IMR-90 (cell line): ENCODE measurements around the gene NHEJ1. TPM values are rescaled to one million over a fixed set of nuclear protein-coding genes. Genes with fewer than 3 reads are reported as not detected.

ENCODE experiments used
- ATAC-seq: fragments of 200-7000 bp; cut with Tn5 transposase; 2 replicates; pipeline ENCODE4 v1.9.1; 2020; ENCODE audit warnings: low read depth, mild to moderate bottlenecking, moderate library complexity
- BruUV-seq: library from RNA; stranded (reverse); fragments of 400-500 nt; replicated peaks from 2 replicates; lab custom pipeline; 2021; lab: Mats Ljungman, UMichigan
- CTCF ChIA-PET: fragments of 300-600 bp; formaldehyde crosslinking; extraction: SDS; loops from one replicate; lab custom pipeline; 2021; ENCODE audit warnings: antibody characterized with exemption; lab: Yijun Ruan, JAX
- POLR2A ChIA-PET: fragments of 300-600 bp; sonication (Branson Sonifier 250); formaldehyde crosslinking; loops from one replicate; lab custom pipeline; 2022; ENCODE audit warnings: antibody characterized with exemption; ENCODE audit not compliant: unreplicated experiment; lab: Charles Lee
- DNase-seq: peaks from one replicate; pipeline ENCODE4 v3.0.0; 2013
- H2AFZ ChIP-seq: replicated peaks from 2 replicates; pipeline ENCODE3; 2013; ENCODE audit warnings: low read length, mild to moderate bottlenecking; ENCODE audit not compliant: poor library complexity
- H2AK5ac ChIP-seq: 2 replicates; pipeline ENCODE4 v1.6.1; 2013; ENCODE audit warnings: low read depth, low read length, inconsistent platforms
- H2AK9ac ChIP-seq: replicated peaks from 2 replicates; pipeline ENCODE3; 2013; ENCODE audit warnings: mild to moderate bottlenecking, low read depth, low read length, moderate library complexity; ENCODE audit not compliant: poor library complexity
- H2BK120ac ChIP-seq: 2 replicates; pipeline ENCODE4 v1.6.1; 2013; ENCODE audit warnings: low read depth, low read length, inconsistent platforms
- H2BK15ac ChIP-seq: 3 replicates; pipeline ENCODE4 v1.6.1; 2013; ENCODE audit warnings: low read depth, low read length, inconsistent platforms
- H2BK20ac ChIP-seq: 2 replicates; pipeline ENCODE4 v1.6.1; 2013; ENCODE audit warnings: low read depth, mild to moderate bottlenecking, inconsistent platforms, low read length, moderate library complexity
- H2BK5ac ChIP-seq: 2 replicates; pipeline ENCODE4 v1.6.1; 2013; ENCODE audit warnings: mild to moderate bottlenecking, low read depth, low read length, inconsistent platforms; ENCODE audit not compliant: poor library complexity, severe bottlenecking
- H3K14ac ChIP-seq: replicated peaks from 2 replicates; pipeline ENCODE4 v1.6.1; 2013; ENCODE audit warnings: low read depth, low read length, inconsistent platforms
- H3K18ac ChIP-seq: 2 replicates; pipeline ENCODE4 v1.6.1; 2013; ENCODE audit warnings: low read depth, low read length, control low read depth
- H3K23ac ChIP-seq: 2 replicates; pipeline ENCODE4 v1.6.1; 2013; ENCODE audit warnings: low read depth, low read length, inconsistent platforms
- H3K27ac ChIP-seq: 2 replicates; pipeline ENCODE4 v1.5.1; 2013; ENCODE audit warnings: mild to moderate bottlenecking, control low read depth, low read length; ENCODE audit not compliant: insufficient read depth
- H3K27me3 ChIP-seq: 2 replicates; pipeline ENCODE4 v1.6.1; 2013; ENCODE audit warnings: low read length; ENCODE audit not compliant: control insufficient read depth, insufficient read depth
- H3K36me3 ChIP-seq: 2 replicates; pipeline ENCODE4 v1.6.1; 2013; ENCODE audit warnings: low read length, mixed read lengths; ENCODE audit not compliant: control insufficient read depth, insufficient read depth
- H3K4ac ChIP-seq: 2 replicates; pipeline ENCODE4 v1.6.1; 2013; ENCODE audit warnings: low read depth, low read length, inconsistent platforms
- H3K4me1 ChIP-seq: 2 replicates; pipeline ENCODE4 v1.6.1; 2013; ENCODE audit warnings: low read length, mixed read lengths; ENCODE audit not compliant: control insufficient read depth, insufficient read depth
- H3K4me2 ChIP-seq: 2 replicates; pipeline ENCODE4 v1.6.1; 2013; ENCODE audit warnings: low read depth, mild to moderate bottlenecking, control low read depth, low read length, moderate library complexity
- H3K4me3 ChIP-seq: 2 replicates; pipeline ENCODE4 v1.5.1; 2013; ENCODE audit warnings: low read depth, mild to moderate bottlenecking, control low read depth, low read length, moderate library complexity; ENCODE audit not compliant: insufficient read depth
- H3K56ac ChIP-seq: 2 replicates; pipeline ENCODE4 v1.6.1; 2013; ENCODE audit warnings: low read length, inconsistent platforms; ENCODE audit not compliant: insufficient read depth; ENCODE audit errors: extremely low read depth
- H3K79me1 ChIP-seq, 2 experiments: 2 replicates each; pipeline ENCODE4 v1.6.1; 2013; ENCODE audit warnings: low read length in 2 of 2, inconsistent platforms in 1 of 2, low read depth in 1 of 2
- H3K9ac ChIP-seq: 2 replicates; pipeline ENCODE4 v1.6.1; 2013; ENCODE audit warnings: low read depth, low read length, control low read depth
- H3K9me1 ChIP-seq: 2 replicates; pipeline ENCODE4 v1.6.1; 2013; ENCODE audit warnings: low read length, inconsistent platforms; ENCODE audit not compliant: insufficient read depth
- H3K9me3 ChIP-seq: 2 replicates; pipeline ENCODE4 v1.6.1; 2013; ENCODE audit warnings: low read length; ENCODE audit not compliant: control insufficient read depth, insufficient read depth
- H4K20me1 ChIP-seq: 2 replicates; pipeline ENCODE4 v1.6.1; 2013; ENCODE audit warnings: low read length, inconsistent platforms; ENCODE audit not compliant: insufficient read depth
- H4K5ac ChIP-seq: 2 replicates; pipeline ENCODE4 v1.6.1; 2013; ENCODE audit warnings: mild to moderate bottlenecking, low read depth, low read length, control low read depth
- H4K8ac ChIP-seq, 2 experiments: 2 replicates each; pipeline ENCODE4 v1.6.1; 2013; ENCODE audit warnings: low read depth in 2 of 2, low read length in 2 of 2, control low read depth in 1 of 2, inconsistent platforms in 1 of 2
- H4K91ac ChIP-seq: 2 replicates; pipeline ENCODE4 v1.6.1; 2013; ENCODE audit warnings: low read depth, low read length, inconsistent platforms; ENCODE audit not compliant: insufficient read depth
- BHLHE40 ChIP-seq: fragments of 150-350 bp; IDR thresholded peaks from 2 replicates; pipeline ENCODE4 v1.6.1; 2016; ENCODE audit warnings: mild to moderate bottlenecking, low read depth, low read length
- FOS ChIP-seq: fragments of 150-350 bp; IDR thresholded peaks from 2 replicates; pipeline ENCODE4 v1.6.1; 2016; ENCODE audit warnings: low read depth, low read length
- MAZ ChIP-seq: IDR thresholded peaks from 2 replicates; pipeline ENCODE4 v1.6.1; 2012; ENCODE audit warnings: low read depth, mild to moderate bottlenecking, low read length, improper control_type of control experiment, moderate library complexity, borderline replicate concordance
- MXI1 ChIP-seq: IDR thresholded peaks from 2 replicates; pipeline ENCODE4 v1.6.1; 2012; ENCODE audit warnings: low read depth, mild to moderate bottlenecking, low read length, moderate library complexity, borderline replicate concordance
- NFE2L2 ChIP-seq: fragments of 150-350 bp; IDR thresholded peaks from 2 replicates; pipeline ENCODE4 v1.6.1; 2016; ENCODE audit warnings: low read depth, mild to moderate bottlenecking, low read length
- POLR2A ChIP-seq: IDR thresholded peaks from 2 replicates; pipeline ENCODE4 v1.6.1; 2012; ENCODE audit warnings: mild to moderate bottlenecking, low read depth, low read length
- RAD21 ChIP-seq: IDR thresholded peaks from 2 replicates; pipeline ENCODE4 v1.6.1; 2012; ENCODE audit warnings: low read length, improper control_type of control experiment
- RFX5 ChIP-seq: IDR thresholded peaks from 2 replicates; pipeline ENCODE4 v1.8.0; 2012; ENCODE audit warnings: low read depth, mild to moderate bottlenecking, low read length, moderate library complexity
- SMC3 ChIP-seq: fragments of 150-350 bp; IDR thresholded peaks from 2 replicates; pipeline ENCODE4 v1.6.1; 2016; ENCODE audit warnings: low read depth, mild to moderate bottlenecking, antibody characterized with exemption, low read length, moderate library complexity
- WGBS, 2 experiments: methylation state at CpG; one replicate each; pipeline versions ENCODE4 v1.1.5 to v1.1.7; 2013; ENCODE audit warnings: missing lambda C conversion rate in 2 of 2; ENCODE audit not compliant: insufficient read length in 1 of 2; ENCODE audit errors: extremely low coverage in 2 of 2; 5-methylcytosine and 5-hydroxymethylcytosine counted together
- dilution Hi-C: fragments of 300-500 bp; cut with HindIII; formaldehyde crosslinking; loops from one replicate; pipeline ENCODE4 v1.14.3; 2018; ENCODE audit warnings: low sequenced_read_pairs; ENCODE audit not compliant: unreplicated experiment
- in situ Hi-C: fragments of 300-500 bp; cut with MboI; formaldehyde crosslinking; loops from 3 replicates; pipeline ENCODE4 v1.14.3; 2019; ENCODE audit warnings: low sequenced_read_pairs, inconsistent platforms, mixed read lengths
- intact Hi-C: fragments of 100-400 bp; cut with micrococcal nuclease; formaldehyde crosslinking; loops from 2 replicates; pipeline ENCODE4 v1.10.0; 2022
- polyA plus RNA-seq, 3 experiments: library from polyadenylated mRNA; depleted of rRNA; stranded (reverse); fragments of >200 nt; gene quantifications; 2 replicates each; pipeline ENCODE4 v1.2.3, GENCODE V29; 2012; ENCODE audit warnings: low replicate concordance in 1 of 3
- total RNA-seq: library from RNA; depleted of rRNA; stranded (reverse); fragments of >200 nt; gene quantifications from 2 replicates; pipeline ENCODE4 v1.2.3, GENCODE V29; 2012
- TF ChIP-seq, protein P1 (sequence below): fragments of 150-350 bp; IDR thresholded peaks from 2 replicates; pipeline ENCODE4 v1.6.1; 2016; ENCODE audit warnings: low read depth, mild to moderate bottlenecking, low read length, moderate library complexity, borderline replicate concordance

Gene NHEJ1
- total and polyA plus RNA-seq, 2 of the 4 experiments (the other 2 are of a cell fraction), result 12.5 to 23.1 TPM

GRCh38 chr2:219107758-219108157, 52.9 kb downstream of the NHEJ1 start:
- H4K91ac ChIP-seq, result no peak overlapping the region
- no peak overlapping the region for H3K4me3 ChIP-seq
- H2AK9ac ChIP-seq, result no peak overlapping the region
- no peak overlapping the region for H3K18ac ChIP-seq
- intact Hi-C loops, result no loop called here
- POLR2A ChIA-PET, result no interaction called here
- WGBS, 2 experiments, result 40% methylated on average over 2 of the region's 8 CpGs; no CpG with 5 or more reads in 1 of the 2 experiments
- H3K23ac ChIP-seq, result no peak overlapping the region
- H3K4me2 ChIP-seq, result no peak overlapping the region
- no peaks in the 10 kb centered on the region for H3K4me1 ChIP-seq
- in situ Hi-C loops, result no loop called here
- CTCF ChIA-PET, result interaction anchor here (0.9 kb wide), 1 partner anchor 12 kb away, joined by 3 read pairs; no protein-coding TSS in a partner anchor
- no peak overlapping the region for H3K4ac ChIP-seq
- H2BK5ac ChIP-seq, result no peak overlapping the region
- no peak overlapping the region for H4K5ac ChIP-seq
- ATAC-seq (no peak), DNase-seq (no peak)
- no peaks in the 10 kb centered on the region for H3K27me3 ChIP-seq
- H2AK5ac ChIP-seq, result no peak overlapping the region
- H3K27ac ChIP-seq, result no peak overlapping the region
- no peak overlapping the region for H2BK20ac ChIP-seq
- no peaks in the 10 kb centered on the region for H3K9me3 ChIP-seq
- dilution Hi-C loops, result no loop called here
- no peaks in the 10 kb centered on the region for H3K36me3 ChIP-seq
- no peak overlapping the region for H3K56ac ChIP-seq
- H2AFZ ChIP-seq, result no peak overlapping the region
- H3K9me1 ChIP-seq, result no peaks in the 10 kb centered on the region; the same call in 1 of the 2 replicates
- BruUV-seq, result no TSS peak
- H4K8ac ChIP-seq, result no peak overlapping the region
- no peak overlapping the region for H3K9ac ChIP-seq
- no peaks in the 10 kb centered on the region for H3K79me1 ChIP-seq
- no peak overlapping the region for H3K14ac ChIP-seq
- no peak overlapping the region for H2BK15ac ChIP-seq
- H2BK120ac ChIP-seq, result no peak overlapping the region
- no peaks in the 10 kb centered on the region for H4K20me1 ChIP-seq
- TF ChIP-seq NFE2L2 (no peak), MXI1 (no peak), RAD21 (no peak), SMC3 (no peak), FOS (no peak), BHLHE40 (no peak), MAZ (no peak), RFX5 (no peak), POLR2A (no peak)
- TF ChIP-seq, protein P1, sequence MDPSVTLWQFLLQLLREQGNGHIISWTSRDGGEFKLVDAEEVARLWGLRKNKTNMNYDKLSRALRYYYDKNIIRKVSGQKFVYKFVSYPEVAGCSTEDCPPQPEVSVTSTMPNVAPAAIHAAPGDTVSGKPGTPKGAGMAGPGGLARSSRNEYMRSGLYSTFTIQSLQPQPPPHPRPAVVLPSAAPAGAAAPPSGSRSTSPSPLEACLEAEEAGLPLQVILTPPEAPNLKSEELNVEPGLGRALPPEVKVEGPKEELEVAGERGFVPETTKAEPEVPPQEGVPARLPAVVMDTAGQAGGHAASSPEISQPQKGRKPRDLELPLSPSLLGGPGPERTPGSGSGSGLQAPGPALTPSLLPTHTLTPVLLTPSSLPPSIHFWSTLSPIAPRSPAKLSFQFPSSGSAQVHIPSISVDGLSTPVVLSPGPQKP, result no peak
